Activated naive CD4-positive, alpha-beta T cell treated with anti-CD3 and anti-CD28 coated beads, Interleukin-2, amount 10 ng/mL, durations not matched to agents 7 days and 5 days (primary cell): ENCODE data around the gene SLC16A4.
A peak's percentile ranks its signal among the peaks of the same experiment; 100 is the strongest.
"Not testable (repeated sequence)": the region's sequence is repeated elsewhere in the genome, so short reads cannot be mapped to it uniquely, and the experiment has no call there.

Source experiments
- CTCF ChIA-PET: fragments of 350-600 bp; sonication (Branson Sonifier 250); formaldehyde crosslinking; loops from one replicate; lab custom pipeline; 2021; ENCODE audit warnings: antibody characterized with exemption; lab: Charles Lee
- DNase-seq: peaks from one replicate; pipeline ENCODE4 v3.0.0-alpha.2; 2020
- H3K27ac Mint-ChIP-seq: one replicate; pipeline ENCODE4 v1.8.0; 2021; ENCODE audit warnings: mild to moderate bottlenecking, moderate library complexity, mixed read lengths
- H3K27me3 Mint-ChIP-seq: one replicate; pipeline ENCODE4 v1.8.0; 2021; ENCODE audit warnings: mild to moderate bottlenecking, mixed read lengths
- H3K36me3 Mint-ChIP-seq: one replicate; pipeline ENCODE4 v1.8.0; 2021; ENCODE audit warnings: mixed read lengths
- H3K4me1 Mint-ChIP-seq: one replicate; pipeline ENCODE4 v1.8.0; 2021; ENCODE audit warnings: mixed read lengths
- H3K4me3 Mint-ChIP-seq: one replicate; pipeline ENCODE4 v1.8.0; 2021; ENCODE audit warnings: mild to moderate bottlenecking, moderate library complexity, mixed read lengths
- H3K9me3 Mint-ChIP-seq: one replicate; pipeline ENCODE4 v1.8.0; 2021; ENCODE audit warnings: mixed read lengths

The SLC16A4 gene

GRCh38 chr1:110403805-110404204 is 13.0 kb upstream of the SLC16A4 start:
- Mint-ChIP-seq H3K4me1 (peaks cover 28% of the 10 kb centered on the region), H3K9me3 (no peaks in the 10 kb centered on the region)

GRCh38 chr1:110396259-110396958 is 5.6 kb upstream of the SLC16A4 start:
- peaks cover 25% of the 10 kb centered on the region for H3K36me3 Mint-ChIP-seq
- H3K27me3 Mint-ChIP-seq, H3K9me3 Mint-ChIP-seq, H3K27ac Mint-ChIP-seq, H3K4me3 Mint-ChIP-seq, CTCF ChIA-PET, DNase-seq, H3K4me1 Mint-ChIP-seq: not testable (repeated sequence)

More at GRCh38 chr1:110403805-110404204, 13.0 kb upstream of the SLC16A4 start:
- no peak for DNase-seq
- CTCF ChIA-PET, result interaction anchor here (0.9 kb wide), 1 partner anchor 56 kb away, joined by 4 read pairs; no protein-coding TSS in a partner anchor
- Mint-ChIP-seq H3K36me3 (peaks cover 23% of the 10 kb centered on the region), H3K4me3 (no peak overlapping the region), H3K27ac (no peak overlapping the region), H3K27me3 (no peaks in the 10 kb centered on the region)

GRCh38 chr1:110394493-110394820 is 3.6 kb upstream of the SLC16A4 start:
- Mint-ChIP-seq H3K4me1 (peaks cover 5% of the 10 kb centered on the region), H3K36me3 (peaks cover 25% of the 10 kb centered on the region), H3K27me3 (no peaks in the 10 kb centered on the region), H3K27ac (no peak overlapping the region), H3K4me3 (no peak overlapping the region), H3K9me3 (peaks cover 3% of the 10 kb centered on the region)
- CTCF ChIA-PET, result no interaction called here
- DNase-seq, result no peak

- H3K36me3 Mint-ChIP-seq, result peaks cover 24% of the 10 kb centered on the region
- peak overlapping the region; percentile 30 for H3K27ac Mint-ChIP-seq
- peaks cover 3% of the 10 kb centered on the region for H3K9me3 Mint-ChIP-seq
- no peak overlapping the region for H3K4me3 Mint-ChIP-seq
- H3K27me3 Mint-ChIP-seq, result no peaks in the 10 kb centered on the region
- peaks cover 5% of the 10 kb centered on the region for H3K4me1 Mint-ChIP-seq
- CTCF ChIA-PET, result no interaction called here
- no peak for DNase-seq
Measured at GRCh38 chr1:110393691-110394492, 3.1 kb upstream of the SLC16A4 start.

GRCh38 chr1:110393286-110393685 is 2.5 kb upstream of the SLC16A4 start:
- H3K4me1 Mint-ChIP-seq, result peaks cover 5% of the 10 kb centered on the region
- H3K27ac Mint-ChIP-seq, result no peak overlapping the region
- CTCF ChIA-PET, result interaction anchor here (1.1 kb wide), 1 partner anchor 13 kb away, joined by 3 read pairs; no protein-coding TSS in a partner anchor
- peaks cover 3% of the 10 kb centered on the region for H3K9me3 Mint-ChIP-seq
- no peak for DNase-seq
- no peak overlapping the region for H3K4me3 Mint-ChIP-seq
- peaks cover 24% of the 10 kb centered on the region for H3K36me3 Mint-ChIP-seq
- H3K27me3 Mint-ChIP-seq, result no peaks in the 10 kb centered on the region

GRCh38 chr1:110390096-110390495 is 730 bp downstream of the SLC16A4 start:
- CTCF ChIA-PET, result no interaction called here
- Mint-ChIP-seq H3K36me3 (peaks cover 26% of the 10 kb centered on the region), H3K27ac (no peak overlapping the region), H3K27me3 (no peaks in the 10 kb centered on the region), H3K4me3 (no peak overlapping the region), H3K9me3 (no peaks in the 10 kb centered on the region), H3K4me1 (peaks cover 5% of the 10 kb centered on the region)
- no peak for DNase-seq

GRCh38 chr1:110387048-110387754 is 3.6 kb downstream of the SLC16A4 start:
- Mint-ChIP-seq H3K9me3 (no peaks in the 10 kb centered on the region), H3K36me3 (peaks cover 25% of the 10 kb centered on the region), H3K27me3 (no peaks in the 10 kb centered on the region), H3K4me1 (peaks cover 24% of the 10 kb centered on the region), H3K4me3 (no peak overlapping the region), H3K27ac (no peak overlapping the region)
- CTCF ChIA-PET, result interaction anchor here (0.7 to 1.3 kb wide), 4 partner anchors 14 to 179 kb away, joined by 3 to 4 read pairs (median 3); no protein-coding TSS in a partner anchor
- DNase-seq, result no peak

- Mint-ChIP-seq H3K4me1 (peaks cover 21% of the 10 kb centered on the region), H3K36me3 (peaks cover 30% of the 10 kb centered on the region), H3K9me3 (no peaks in the 10 kb centered on the region), H3K27ac (no peak overlapping the region), H3K27me3 (no peaks in the 10 kb centered on the region), H3K4me3 (no peak overlapping the region)
- CTCF ChIA-PET, result no interaction called here
- no peak for DNase-seq
Measured at GRCh38 chr1:110385369-110385768, 5.5 kb downstream of the SLC16A4 start.

- DNase-seq, result no peak
- no peak overlapping the region for H3K4me3 Mint-ChIP-seq
- peaks cover 32% of the 10 kb centered on the region for H3K36me3 Mint-ChIP-seq
- H3K4me1 Mint-ChIP-seq, result peaks cover 21% of the 10 kb centered on the region
- H3K27me3 Mint-ChIP-seq, result no peaks in the 10 kb centered on the region
- H3K9me3 Mint-ChIP-seq, result no peaks in the 10 kb centered on the region
- no peak overlapping the region for H3K27ac Mint-ChIP-seq
- CTCF ChIA-PET, result interaction anchor here (2.3 kb wide), 1 partner anchor 16 kb away, joined by 6 read pairs; no protein-coding TSS in a partner anchor
Measured at GRCh38 chr1:110384581-110385321, 6.1 kb downstream of the SLC16A4 start.

- Mint-ChIP-seq H3K4me1 (peaks cover 21% of the 10 kb centered on the region), H3K4me3 (peak overlapping the region; percentile 69), H3K9me3 (no peaks in the 10 kb centered on the region), H3K27me3 (no peaks in the 10 kb centered on the region), H3K36me3 (peaks cover 40% of the 10 kb centered on the region), H3K27ac (peak overlapping the region; percentile 91)
- CTCF ChIA-PET, result interaction anchor here (0.6 to 2.3 kb wide), 3 partner anchors 14 to 295 kb away, joined by 3 to 6 read pairs (median 3); no protein-coding TSS in a partner anchor
- DNase-seq, result no peak
Measured at GRCh38 chr1:110383251-110383990, 7.4 kb downstream of the SLC16A4 start.

GRCh38 chr1:110380672-110381283 is 10.0 kb downstream of the SLC16A4 start:
- Mint-ChIP-seq H3K27ac (no peak overlapping the region), H3K36me3 (peaks cover 43% of the 10 kb centered on the region), H3K27me3 (no peaks in the 10 kb centered on the region), H3K4me3 (no peak overlapping the region), H3K4me1 (peaks cover 21% of the 10 kb centered on the region), H3K9me3 (no peaks in the 10 kb centered on the region)
- no peak for DNase-seq
- CTCF ChIA-PET, result no interaction called here

- Mint-ChIP-seq H3K4me1 (no peaks in the 10 kb centered on the region), H3K27ac (no peak overlapping the region), H3K36me3 (peaks cover 38% of the 10 kb centered on the region), H3K4me3 (no peak overlapping the region), H3K27me3 (no peaks in the 10 kb centered on the region), H3K9me3 (no peaks in the 10 kb centered on the region)
- no peak for DNase-seq
- CTCF ChIA-PET, result interaction anchor here (0.9 kb wide), 1 partner anchor 36 kb away, joined by 3 read pairs; the partner anchor contains the start of gene RBM15
Measured at GRCh38 chr1:110375490-110375889, 15.3 kb downstream of the SLC16A4 start.

- CTCF ChIA-PET, result no interaction called here
- peaks cover 25% of the 10 kb centered on the region for H3K36me3 Mint-ChIP-seq
- no peaks in the 10 kb centered on the region for H3K4me1 Mint-ChIP-seq
- no peaks in the 10 kb centered on the region for H3K27me3 Mint-ChIP-seq
- no peaks in the 10 kb centered on the region for H3K9me3 Mint-ChIP-seq
- H3K4me3 Mint-ChIP-seq, result no peak overlapping the region
- H3K27ac Mint-ChIP-seq, result no peak overlapping the region
- DNase-seq, result no peak
Measured at GRCh38 chr1:110370827-110371226, 20.0 kb downstream of the SLC16A4 start.
